GM19099 (cell line): ENCODE measurements around the gene ALG14.

Experiments
- POLR2A ChIP-seq: IDR thresholded peaks from 3 replicates; pipeline ENCODE4 v1.6.1; 2011; ENCODE audit warnings: low read depth; ENCODE audit not compliant: insufficient read length; ENCODE audit errors: extremely low read depth

ALG14 gene

GRCh38 chr1:95029532-95029931, 43.2 kb downstream of the ALG14 start:
- no peak for TF ChIP-seq POLR2A

- no peak for TF ChIP-seq POLR2A
These were observed 43.8 kb downstream of the ALG14 start for GRCh38 chr1:95028954-95029353.

DNA sequence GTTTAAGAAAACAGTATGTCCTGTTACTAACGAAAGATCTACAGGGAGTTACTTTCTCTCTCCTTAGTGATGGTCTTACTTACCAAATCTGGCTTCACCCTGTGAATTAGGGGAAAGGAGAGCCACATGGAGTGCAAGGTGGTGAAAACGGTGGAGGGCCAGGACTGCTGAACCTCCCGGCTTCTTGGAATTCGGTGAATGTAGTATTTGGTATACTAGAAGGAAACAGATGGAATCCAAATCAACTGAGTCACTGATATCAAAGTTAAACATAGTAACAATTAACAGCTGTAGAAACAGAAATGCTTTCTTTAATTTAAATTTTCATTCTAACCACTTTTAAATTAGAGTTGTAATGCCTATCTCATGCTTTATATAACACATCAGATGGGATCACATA, 45.7 kb downstream of the ALG14 start:
- TF ChIP-seq POLR2A = no peak

DNA sequence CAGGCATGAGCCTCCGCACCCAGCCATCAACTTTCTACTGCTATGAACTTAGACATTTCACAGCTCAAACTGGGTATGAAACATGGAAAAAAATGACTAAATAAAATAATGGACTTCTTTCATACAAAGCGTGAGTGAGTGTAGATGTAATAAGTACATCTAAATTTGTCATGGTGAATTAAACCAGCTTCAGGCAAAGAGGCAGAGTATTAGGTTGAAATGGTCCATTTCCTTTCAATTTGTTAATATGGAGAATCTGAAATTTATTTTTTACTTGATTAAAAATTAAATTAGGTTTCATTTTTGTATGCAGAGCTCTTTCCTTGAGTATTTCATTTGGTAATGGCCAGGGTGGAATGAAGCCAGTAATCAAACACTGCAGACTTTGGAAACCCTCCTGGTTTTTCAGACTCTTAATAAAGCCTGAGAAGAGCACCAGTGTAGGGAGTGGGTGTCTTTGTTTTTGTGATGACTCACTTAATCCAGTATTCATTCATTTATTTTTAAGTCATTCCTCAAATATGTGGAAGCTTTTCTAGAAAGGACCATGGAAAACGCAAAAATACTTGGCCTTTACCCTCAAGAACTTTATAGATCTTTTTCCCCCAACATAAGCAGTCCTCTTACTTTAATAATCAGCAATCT, 49.2 kb downstream of the ALG14 start:
- no peak for TF ChIP-seq POLR2A

GRCh38 chr1:95022644-95022926, 50.2 kb downstream of the ALG14 start:
- TF ChIP-seq POLR2A = no peak

DNA sequence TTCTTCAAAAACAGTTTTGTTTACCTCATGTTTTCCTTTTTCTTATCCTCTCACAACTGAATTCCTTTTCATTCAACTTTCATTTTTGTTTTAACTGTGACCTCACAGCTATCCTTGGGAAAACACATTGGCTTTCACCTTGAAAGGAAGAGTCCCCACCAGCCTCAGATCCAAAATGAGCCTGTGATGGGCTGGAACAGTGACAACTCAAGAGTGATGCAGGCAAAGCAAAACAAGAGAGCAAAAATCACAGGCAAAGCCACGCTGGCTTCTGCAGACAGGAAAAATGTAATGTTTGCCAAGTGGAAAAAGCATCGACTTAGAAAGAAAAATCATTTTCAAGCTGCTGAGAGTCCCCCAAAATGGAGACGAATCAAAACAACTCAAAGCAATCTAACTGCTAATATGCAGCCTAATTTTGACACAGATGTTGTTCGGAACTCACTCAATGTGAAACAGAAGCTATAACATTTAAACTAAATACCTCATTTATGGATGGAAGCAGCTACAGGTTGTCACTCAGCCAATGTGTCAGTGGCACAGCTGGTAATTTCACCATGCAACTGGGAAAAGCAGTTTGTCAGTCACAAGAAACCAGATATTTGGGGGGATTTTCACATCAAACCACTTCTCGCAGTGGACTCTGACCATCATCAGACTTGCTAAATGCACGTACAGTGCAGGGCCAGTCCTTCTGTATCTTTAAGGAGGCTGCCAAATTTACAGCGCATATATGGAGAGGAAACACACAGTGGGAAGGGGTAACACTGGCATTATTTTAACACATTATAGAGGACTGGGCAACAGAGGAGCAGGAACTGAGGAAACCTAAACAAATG, 50.7 kb downstream of the ALG14 start:
- no peak for TF ChIP-seq POLR2A

DNA sequence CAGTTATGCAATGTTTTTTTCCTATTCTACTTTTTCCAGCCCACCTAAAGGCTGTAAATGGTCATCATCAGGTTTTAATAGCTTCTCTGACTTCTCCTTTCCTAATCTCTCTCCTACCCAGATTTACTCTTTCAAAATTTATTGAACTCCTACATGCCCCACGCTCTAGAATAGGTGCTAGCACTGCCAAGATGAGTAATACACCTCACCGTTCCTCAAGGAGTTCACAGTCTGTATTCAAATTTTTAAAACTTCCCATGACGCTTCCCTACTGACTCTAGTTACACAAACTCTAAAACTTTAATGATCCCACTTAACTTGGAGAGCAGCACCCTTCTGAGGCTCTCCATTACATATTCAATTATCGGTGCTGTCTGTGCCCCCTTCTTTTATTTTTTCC, 51.6 kb downstream of the ALG14 start:
- no peak for TF ChIP-seq POLR2A

DNA sequence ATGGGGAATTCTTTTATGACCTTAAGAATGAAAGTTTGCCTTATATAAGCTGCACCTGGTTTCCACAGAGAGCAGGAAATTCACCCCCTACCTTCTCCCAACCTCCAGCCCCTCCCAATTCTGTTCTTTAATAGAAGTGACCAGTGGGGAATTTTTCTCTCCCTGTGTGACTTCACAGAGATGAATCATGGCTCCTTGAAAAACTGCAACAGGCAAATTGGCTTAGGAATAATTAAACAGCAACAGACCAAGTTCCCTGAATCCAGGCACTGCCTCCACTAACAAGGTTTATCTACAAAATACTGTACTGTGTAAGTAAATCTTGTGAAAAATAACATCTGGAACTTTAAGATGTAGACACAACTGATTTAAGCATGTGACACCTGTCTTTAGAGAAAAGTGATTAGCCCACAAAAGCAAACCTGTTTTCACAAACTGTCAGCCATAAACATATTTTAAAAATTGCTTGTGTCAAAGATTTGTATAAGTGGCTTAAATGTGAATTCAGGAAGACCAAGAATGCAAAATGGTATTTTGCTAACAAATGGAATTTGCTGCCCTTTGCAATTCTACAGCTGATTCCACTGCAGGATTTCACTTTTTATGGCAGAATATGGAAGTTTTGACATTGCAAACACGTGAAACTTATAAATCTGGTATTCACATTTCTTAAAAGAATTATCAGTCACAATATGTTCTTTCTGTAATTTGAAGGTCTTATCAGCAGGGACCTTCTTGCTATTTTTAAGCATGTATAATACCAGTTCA, 54.0 kb downstream of the ALG14 start:
- TF ChIP-seq POLR2A = no peak

DNA sequence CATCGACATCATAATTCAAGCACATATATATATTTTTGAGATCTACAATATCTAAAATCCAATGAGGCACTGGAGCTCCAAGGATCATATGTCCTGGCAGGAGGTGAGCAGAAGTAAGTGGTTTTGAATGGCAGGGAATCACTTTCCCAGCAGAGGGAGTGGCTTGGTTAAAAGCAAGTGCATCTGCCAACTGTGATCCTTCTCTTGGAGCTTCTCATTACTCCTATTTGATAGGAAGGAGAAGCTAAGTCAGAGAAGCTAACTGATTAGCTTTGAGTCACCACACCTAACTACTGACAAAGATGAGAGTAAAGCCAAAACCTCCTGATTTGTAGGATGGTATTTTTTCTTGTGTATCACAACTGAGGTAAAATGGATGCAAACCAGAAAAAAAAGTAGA, 55.0 kb downstream of the ALG14 start:
- TF ChIP-seq POLR2A = no peak

DNA sequence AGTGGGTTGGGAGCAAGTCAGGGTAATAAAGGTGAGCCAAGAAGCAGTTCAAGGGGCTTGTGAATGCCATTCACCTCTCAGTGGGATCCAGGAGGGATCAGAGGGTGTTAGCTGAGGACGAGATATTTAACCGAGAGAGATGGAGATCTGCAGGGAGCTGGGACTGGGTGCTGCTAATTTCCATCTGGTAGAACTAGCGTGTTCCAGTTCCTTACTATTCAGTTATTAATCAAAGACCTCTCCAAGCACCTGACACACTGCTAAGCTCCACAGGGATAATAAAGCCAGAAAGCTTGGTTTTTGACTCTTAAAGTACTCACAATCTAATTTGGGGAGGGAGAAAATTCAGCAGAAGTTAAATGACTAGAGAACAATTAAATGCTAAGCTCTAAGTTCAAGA, 57.7 kb downstream of the ALG14 start:
- TF ChIP-seq POLR2A = no peak

- no peak for TF ChIP-seq POLR2A
These were observed 58.7 kb downstream of the ALG14 start for GRCh38 chr1:95013950-95014574.

- TF ChIP-seq POLR2A = no peak
These were observed 60.4 kb downstream of the ALG14 start for GRCh38 chr1:95012389-95012788.

- TF ChIP-seq POLR2A = no peak
These were observed 62.6 kb downstream of the ALG14 start for GRCh38 chr1:95010158-95010557.

DNA sequence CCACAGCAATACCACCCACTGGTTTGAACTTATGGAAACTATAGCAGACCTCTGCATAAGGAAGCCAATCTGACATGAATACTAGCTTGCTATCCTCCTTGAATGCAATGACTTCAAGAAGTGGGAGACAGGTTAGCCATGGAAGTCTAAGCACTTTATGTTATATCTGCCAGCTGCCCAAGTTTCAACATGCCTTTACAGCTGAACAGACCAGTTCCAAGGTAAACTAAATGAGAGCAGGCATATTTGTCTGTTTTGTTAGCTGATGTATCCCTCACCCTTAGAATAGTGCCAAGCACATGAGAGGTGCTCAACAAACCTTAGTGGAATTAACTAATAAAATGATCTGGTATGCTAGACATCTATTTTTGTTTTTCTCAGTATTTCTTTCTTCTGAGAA, 65.1 kb downstream of the ALG14 start:
- no peak for TF ChIP-seq POLR2A

DNA sequence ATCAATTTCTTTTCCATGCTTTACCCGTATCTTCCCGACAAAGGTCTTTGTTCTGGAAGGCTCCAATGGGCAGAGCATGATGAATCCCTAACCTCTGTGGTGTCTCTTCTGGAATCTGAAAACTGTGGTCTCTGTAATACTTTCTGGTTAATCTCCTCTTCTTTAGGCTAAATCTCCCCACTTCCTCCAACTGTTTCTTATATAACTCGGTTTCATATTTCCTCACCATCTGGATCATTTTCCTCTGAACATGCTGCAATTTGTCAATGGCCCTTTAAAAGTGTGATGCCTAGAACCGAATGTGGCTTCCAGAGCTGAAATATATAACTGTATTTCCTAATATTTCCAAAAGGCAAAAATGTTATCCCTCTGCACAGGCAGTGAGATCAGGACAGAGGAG, 66.1 kb downstream of the ALG14 start:
- TF ChIP-seq POLR2A = no peak
